Panc1 (cell line): ENCODE measurements around the gene FKBP2.

Source experiments
- POLR2AphosphoS5 ChIP-seq: IDR thresholded peaks from 2 replicates; pipeline ENCODE4 v1.6.1; 2012; ENCODE audit warnings: mild to moderate bottlenecking, low read depth, low read length, moderate library complexity
- SIN3A ChIP-seq: IDR thresholded peaks from 2 replicates; pipeline ENCODE4 v1.6.1; 2012; ENCODE audit warnings: low read depth, mild to moderate bottlenecking, low read length, moderate library complexity, borderline replicate concordance; ENCODE audit not compliant: insufficient read depth
- TCF7L2 ChIP-seq: IDR thresholded peaks from 2 replicates; pipeline ENCODE4 v1.6.1; 2011; ENCODE audit warnings: mild to moderate bottlenecking, low read depth, low read length, inconsistent platforms
- TF ChIP-seq, protein P1 (sequence below): fragments of 450-650 bp; IDR thresholded peaks from 2 replicates; pipeline ENCODE4 v1.5.1; 2017; ENCODE audit warnings: mild to moderate bottlenecking
- TF ChIP-seq, protein P2 (sequence below), 2 experiments: IDR thresholded peaks; 2 replicates each; pipeline ENCODE4 v1.6.1; 2011 to 2012; ENCODE audit warnings: low read depth in 2 of 2, control low read depth in 1 of 2, low read length in 1 of 2, mild to moderate bottlenecking in 1 of 2, moderate library complexity in 1 of 2; ENCODE audit not compliant: insufficient read depth in 1 of 2

DNA sequence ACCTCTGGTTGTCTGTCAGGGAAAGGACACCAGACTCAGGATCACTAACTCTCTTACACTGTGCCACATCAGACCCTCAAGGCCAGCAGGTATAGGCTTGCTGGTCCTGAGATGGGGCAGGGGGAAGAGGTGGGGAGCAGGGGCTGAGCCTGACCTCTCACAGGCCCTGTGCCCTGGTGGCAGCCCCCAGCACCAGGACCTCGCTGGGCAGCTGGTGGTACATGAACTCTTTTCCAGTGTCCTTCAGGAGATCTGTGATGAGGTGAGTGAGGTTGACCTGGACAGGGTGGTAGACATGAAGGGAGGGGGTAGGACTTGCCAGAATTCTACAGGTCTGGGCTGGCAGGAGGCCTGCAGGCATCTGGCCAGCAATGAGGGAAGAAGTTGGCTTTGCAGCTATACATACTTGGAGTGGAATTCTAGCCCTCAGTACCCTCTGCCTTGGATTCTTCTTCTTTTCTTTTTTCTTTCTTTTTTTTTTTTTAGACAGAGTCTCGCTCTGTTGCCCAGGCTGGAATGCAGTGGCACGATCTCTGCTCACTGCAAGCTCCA is 13.4 kb upstream of the FKBP2 start:
- no peak for TF ChIP-seq SIN3A
- TF ChIP-seq, protein P1, sequence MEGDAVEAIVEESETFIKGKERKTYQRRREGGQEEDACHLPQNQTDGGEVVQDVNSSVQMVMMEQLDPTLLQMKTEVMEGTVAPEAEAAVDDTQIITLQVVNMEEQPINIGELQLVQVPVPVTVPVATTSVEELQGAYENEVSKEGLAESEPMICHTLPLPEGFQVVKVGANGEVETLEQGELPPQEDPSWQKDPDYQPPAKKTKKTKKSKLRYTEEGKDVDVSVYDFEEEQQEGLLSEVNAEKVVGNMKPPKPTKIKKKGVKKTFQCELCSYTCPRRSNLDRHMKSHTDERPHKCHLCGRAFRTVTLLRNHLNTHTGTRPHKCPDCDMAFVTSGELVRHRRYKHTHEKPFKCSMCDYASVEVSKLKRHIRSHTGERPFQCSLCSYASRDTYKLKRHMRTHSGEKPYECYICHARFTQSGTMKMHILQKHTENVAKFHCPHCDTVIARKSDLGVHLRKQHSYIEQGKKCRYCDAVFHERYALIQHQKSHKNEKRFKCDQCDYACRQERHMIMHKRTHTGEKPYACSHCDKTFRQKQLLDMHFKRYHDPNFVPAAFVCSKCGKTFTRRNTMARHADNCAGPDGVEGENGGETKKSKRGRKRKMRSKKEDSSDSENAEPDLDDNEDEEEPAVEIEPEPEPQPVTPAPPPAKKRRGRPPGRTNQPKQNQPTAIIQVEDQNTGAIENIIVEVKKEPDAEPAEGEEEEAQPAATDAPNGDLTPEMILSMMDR: no peak
- no peak for TF ChIP-seq POLR2AphosphoS5
- TF ChIP-seq, protein P2, sequence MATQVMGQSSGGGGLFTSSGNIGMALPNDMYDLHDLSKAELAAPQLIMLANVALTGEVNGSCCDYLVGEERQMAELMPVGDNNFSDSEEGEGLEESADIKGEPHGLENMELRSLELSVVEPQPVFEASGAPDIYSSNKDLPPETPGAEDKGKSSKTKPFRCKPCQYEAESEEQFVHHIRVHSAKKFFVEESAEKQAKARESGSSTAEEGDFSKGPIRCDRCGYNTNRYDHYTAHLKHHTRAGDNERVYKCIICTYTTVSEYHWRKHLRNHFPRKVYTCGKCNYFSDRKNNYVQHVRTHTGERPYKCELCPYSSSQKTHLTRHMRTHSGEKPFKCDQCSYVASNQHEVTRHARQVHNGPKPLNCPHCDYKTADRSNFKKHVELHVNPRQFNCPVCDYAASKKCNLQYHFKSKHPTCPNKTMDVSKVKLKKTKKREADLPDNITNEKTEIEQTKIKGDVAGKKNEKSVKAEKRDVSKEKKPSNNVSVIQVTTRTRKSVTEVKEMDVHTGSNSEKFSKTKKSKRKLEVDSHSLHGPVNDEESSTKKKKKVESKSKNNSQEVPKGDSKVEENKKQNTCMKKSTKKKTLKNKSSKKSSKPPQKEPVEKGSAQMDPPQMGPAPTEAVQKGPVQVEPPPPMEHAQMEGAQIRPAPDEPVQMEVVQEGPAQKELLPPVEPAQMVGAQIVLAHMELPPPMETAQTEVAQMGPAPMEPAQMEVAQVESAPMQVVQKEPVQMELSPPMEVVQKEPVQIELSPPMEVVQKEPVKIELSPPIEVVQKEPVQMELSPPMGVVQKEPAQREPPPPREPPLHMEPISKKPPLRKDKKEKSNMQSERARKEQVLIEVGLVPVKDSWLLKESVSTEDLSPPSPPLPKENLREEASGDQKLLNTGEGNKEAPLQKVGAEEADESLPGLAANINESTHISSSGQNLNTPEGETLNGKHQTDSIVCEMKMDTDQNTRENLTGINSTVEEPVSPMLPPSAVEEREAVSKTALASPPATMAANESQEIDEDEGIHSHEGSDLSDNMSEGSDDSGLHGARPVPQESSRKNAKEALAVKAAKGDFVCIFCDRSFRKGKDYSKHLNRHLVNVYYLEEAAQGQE (IDR thresholded peaks at IDR 0.05; ENCODE audit: insufficient read depth in 1 of 2, low read depth in 2 of 2, low read length in 1 of 2): no peak
- no peak for TF ChIP-seq TCF7L2
